K562 (cell line): Measurements from ENCODE around the gene MYG1. TPM values are rescaled to one million over a fixed set of nuclear protein-coding genes. Genes with fewer than 3 reads are reported as not detected.

Source experiments
- ATAC-seq: fragments of 200-7000 bp; cut with Tn5 transposase; 3 replicates; pipeline ENCODE4 v1.9.1; 2020; ENCODE audit warnings: moderate library complexity
- BruUV-seq: library from RNA; stranded (reverse); fragments of 400-500 nt; replicated peaks from 2 replicates; lab custom pipeline; 2021; lab: Mats Ljungman, UMichigan
- CTCF ChIA-PET: fragments of 300-600 bp; formaldehyde crosslinking; extraction: SDS; loops from one replicate; lab custom pipeline; 2021; ENCODE audit warnings: low intra/inter-chr PET ratio; lab: Yijun Ruan, JAX
- POLR2A ChIA-PET: fragments of 300-600, 350-650 bp; sonication (Branson Sonifier 250); formaldehyde crosslinking; extraction: SDS; loops from one replicate; lab custom pipeline; 2021; ENCODE audit warnings: antibody characterized with exemption, inconsistent platforms; lab: Yijun Ruan, JAX
- DNase-seq, 4 experiments: peaks; one replicate each; pipeline versions ENCODE4 v3.0.0 to v3.0.0-alpha.2; 2011 to 2018; ENCODE audit warnings: low spot score in 3 of 4, mixed read lengths in 3 of 4; ENCODE audit errors: extremely low read depth in 1 of 4
- FAIRE-seq: peaks from 2 replicates; lab custom pipeline; 2011; peaks lifted over from hg19 to GRCh38; lab: Jason Lieb, UNC
- H2AFZ ChIP-seq: 2 replicates; pipeline ENCODE4 v1.6.0; 2011; ENCODE audit warnings: low read depth, low read length, control low read depth, inconsistent platforms
- H3K27ac ChIP-seq: fragments of 200-600 bp; 3 replicates; pipeline ENCODE4 v1.8.0; 2011; ENCODE audit warnings: low read depth, mild to moderate bottlenecking, control low read depth, inconsistent platforms, low read length, moderate library complexity, mixed read lengths; ENCODE audit errors: extremely low read depth
- H3K27me3 ChIP-seq, 2 experiments: fragments of 300-600 bp in 1 of 2; 2 replicates in 1 of 2; 3 replicates in 1 of 2; pipeline versions ENCODE4 v1.6.0 to v1.8.0; 2011; ENCODE audit warnings: inconsistent platforms in 2 of 2, low read length in 2 of 2, mild to moderate bottlenecking in 1 of 2, mixed read lengths in 1 of 2, moderate library complexity in 1 of 2; ENCODE audit not compliant: control insufficient read depth in 2 of 2, insufficient read depth in 2 of 2
- H3K36me3 ChIP-seq: fragments of 300-600 bp; 3 replicates; pipeline ENCODE4 v1.8.0; 2011; ENCODE audit warnings: mild to moderate bottlenecking, low read length, inconsistent platforms; ENCODE audit not compliant: control insufficient read depth, insufficient read depth
- H3K4me1 ChIP-seq, 2 experiments: fragments of 200-600 bp in 1 of 2; replicated peaks in 1 of 2; 2 replicates in 1 of 2; 3 replicates in 1 of 2; pipeline versions ENCODE4 v1.5.1 to v1.8.0; 2011; ENCODE audit warnings: inconsistent platforms in 2 of 2, low read length in 2 of 2, mild to moderate bottlenecking in 1 of 2, mixed read lengths in 1 of 2, moderate library complexity in 1 of 2; ENCODE audit not compliant: control insufficient read depth in 2 of 2, insufficient read depth in 2 of 2
- H3K4me2 ChIP-seq: 2 replicates; pipeline ENCODE4 v1.6.1; 2011; ENCODE audit warnings: low read length, control low read depth, inconsistent platforms, mixed read lengths; ENCODE audit not compliant: insufficient read depth
- H3K4me3 ChIP-seq: fragments of 200-600 bp; sonication (generic), shearing (Covaris generic); 2 replicates; pipeline ENCODE4 v1.5.1; 2016; ENCODE audit warnings: control low read depth, inconsistent platforms
- H3K79me2 ChIP-seq: fragments of 200-600 bp; 3 replicates; pipeline ENCODE4 v1.8.0; 2011; ENCODE audit warnings: low read length, inconsistent platforms; ENCODE audit not compliant: control insufficient read depth, insufficient read depth
- H3K9ac ChIP-seq, 2 experiments: 2 replicates each; pipeline versions ENCODE4 v1.6.0 to v1.6.1; 2011; ENCODE audit warnings: low read depth in 2 of 2, low read length in 2 of 2, control low read depth in 1 of 2, inconsistent platforms in 1 of 2, mild to moderate bottlenecking in 1 of 2, mixed read lengths in 1 of 2; ENCODE audit not compliant: insufficient read depth in 1 of 2
- H3K9me1 ChIP-seq: one replicate; pipeline ENCODE4 v1.6.0; 2011; ENCODE audit warnings: inconsistent platforms, mild to moderate bottlenecking, low read length, moderate library complexity; ENCODE audit not compliant: control insufficient read depth, insufficient read depth
- H3K9me3 ChIP-seq: replicated peaks from 2 replicates; pipeline ENCODE4 v1.5.1; 2011; ENCODE audit warnings: low read depth, low read length, inconsistent platforms; ENCODE audit not compliant: control insufficient read depth, insufficient read depth
- H4K20me1 ChIP-seq: replicated peaks from 2 replicates; pipeline ENCODE4 v1.6.1; 2011; ENCODE audit warnings: low read length, inconsistent platforms, mixed read lengths; ENCODE audit not compliant: control insufficient read depth, insufficient read depth
- ATF4 ChIP-seq: fragments of 450-650 bp; formaldehyde crosslinking; IDR thresholded peaks from 2 replicates; pipeline ENCODE4 v1.4.0; 2022; ENCODE audit warnings: mild to moderate bottlenecking, moderate library complexity
- FOXJ3 ChIP-seq: sonication (generic); formaldehyde crosslinking; IDR thresholded peaks from 2 replicates; pipeline ENCODE4 v1.4.0; 2020; ENCODE audit warnings: mild to moderate bottlenecking, missing genetic modification reagents
- KDM5B ChIP-seq: fragments of 200-600 bp; sonication (generic); IDR thresholded peaks from 2 replicates; pipeline ENCODE4 v1.6.1; 2012; ENCODE audit warnings: low read depth, mild to moderate bottlenecking, moderate library complexity, low read length, control low read depth, inconsistent platforms; ENCODE audit not compliant: insufficient replicate concordance
- POLR2G ChIP-seq: fragments of 200-400 bp; formaldehyde crosslinking; IDR thresholded peaks from 2 replicates; pipeline ENCODE4 v1.6.1; 2017; ENCODE audit warnings: low read depth, mild to moderate bottlenecking, antibody characterized with exemption, low read length, moderate library complexity
- TARDBP ChIP-seq: fragments of 450-650 bp; IDR thresholded peaks from 2 replicates; pipeline ENCODE4 v1.6.1; 2016
- THAP12 ChIP-seq: fragments of 250-450 bp; sonication (Bioruptor Pico); IDR thresholded peaks from 2 replicates; pipeline ENCODE4 v1.9.0; 2021; ENCODE audit warnings: mild to moderate bottlenecking, inconsistent platforms
- WGBS: fragments of 100-300 bp; shearing (Covaris generic); methylation state at CpG from one replicate; pipeline ENCODE4 v1.1.6; 2016; ENCODE audit warnings: low coverage, mixed read lengths; ENCODE audit not compliant: insufficient coverage; ENCODE audit errors: missing lambda C conversion rate; 5-methylcytosine and 5-hydroxymethylcytosine counted together
- in situ Hi-C: fragments of 300-500 bp; cut with MboI; formaldehyde crosslinking; loops from 4 replicates; pipeline ENCODE4 v1.15.0; 2018; ENCODE audit warnings: inconsistent platforms, mixed read lengths
- intact Hi-C: fragments of 100-400 bp; cut with micrococcal nuclease; formaldehyde crosslinking; loops from 2 replicates; pipeline ENCODE4 v1.14.2; 2022
- polyA plus RNA-seq, 8 experiments: library from polyadenylated mRNA; depleted of rRNA in 4 of 8; stranded (reverse) in 5 of 8; unstranded in 3 of 8; fragments of >200 nt; fragmentation: Nextera tagmentation in 2 of 8; fragmentation: Illumina TruSeq in 1 of 8; extraction: Ambion mirVana in 2 of 8; extraction: Trizol in 1 of 8; gene quantifications; 2 replicates each; pipeline versions ENCODE4 v1.2.1 to v1.2.3, GENCODE V29; 2011 to 2014; ENCODE audit warnings: inconsistent platforms in 1 of 8, missing spikeins in 1 of 8
- total RNA-seq, 7 experiments: library from RNA; depleted of rRNA in 6 of 7; stranded (reverse); fragments of >200 nt in 6 of 7; fragmentation: Illumina TruSeq in 2 of 7; extraction: Trizol in 2 of 7; gene quantifications; 2 replicates each; pipeline versions ENCODE4 v1.2.1 to v1.2.3, GENCODE V29; 2011 to 2021; ENCODE audit warnings: low replicate concordance in 1 of 7

Gene MYG1
- total and polyA plus RNA-seq, 9 of the 15 experiments (the other 6 are each of a cell fraction or from before 2014, with no cell fraction given): 0.45 to 5.6 (median 2.1) TPM

GRCh38 chr12:53302903-53303302 lies 3.4 kb downstream of the MYG1 start:
- DNase-seq (no peak), FAIRE-seq (no peak), ATAC-seq (no peak)
- Histone ChIP-seq H2AFZ (no peak overlapping the region), H3K36me3 (peaks cover 80% of the 10 kb centered on the region), H3K27ac (no peak overlapping the region), H3K4me2 (no peak overlapping the region), H3K9me3 (no peaks in the 10 kb centered on the region), H3K9me1 (no peaks in the 10 kb centered on the region), H3K4me1 (peaks cover 11 to 15% of the 10 kb centered on the region in 2 experiments; a peak in 4 of 5 replicates), H3K4me3 (no peak overlapping the region), H4K20me1 (no peaks in the 10 kb centered on the region), H3K79me2 (0 out of 3 replicates have a peak, but pooled peaks cover under 1% of the 10 kb centered on the region), H3K27me3 (no peaks in the 10 kb centered on the region), H3K9ac (peak overlapping the region in 1 of 2 experiments; percentile 68; a peak in 2 of 4 replicates)
- CTCF ChIA-PET: no interaction called here
- TF ChIP-seq FOXJ3 (CRISPR knock-in tag): no peak
- TF ChIP-seq KDM5B: no peak
- no peak for TF ChIP-seq TARDBP
- TF ChIP-seq POLR2G: 0 out of 2 replicates have a peak, but pooled peaks have one; percentile 19
- no peak for TF ChIP-seq THAP12 (CRISPR knock-in tag)
- TF ChIP-seq ATF4 (CRISPR knock-in tag): no peak
- intact Hi-C loops (no loop called here), in situ Hi-C loops (no loop called here)
- BruUV-seq: no TSS peak
- WGBS: 83% methylated on average over 4 of the region's 5 CpGs
- POLR2A ChIA-PET: interaction anchor here (0.5 to 4.9 kb wide), 7 partner anchors 8 to 224 kb away, joined by 3 to 18 read pairs (median 4); partner anchors contain the start of genes AAAS, PFDN5 and SPRYD3
